ENCODE data around the gene ZNF701. TPM values are rescaled to one million over a fixed set of nuclear protein-coding genes. Genes with fewer than 3 reads are reported as not detected.
"Not testable (repeated sequence)": the region's sequence is repeated elsewhere in the genome, so short reads cannot be mapped to it uniquely, and the experiment has no call there.

Gene ZNF701
- polyA plus RNA-seq, 1 experiment, result 8.2 TPM

DNA sequence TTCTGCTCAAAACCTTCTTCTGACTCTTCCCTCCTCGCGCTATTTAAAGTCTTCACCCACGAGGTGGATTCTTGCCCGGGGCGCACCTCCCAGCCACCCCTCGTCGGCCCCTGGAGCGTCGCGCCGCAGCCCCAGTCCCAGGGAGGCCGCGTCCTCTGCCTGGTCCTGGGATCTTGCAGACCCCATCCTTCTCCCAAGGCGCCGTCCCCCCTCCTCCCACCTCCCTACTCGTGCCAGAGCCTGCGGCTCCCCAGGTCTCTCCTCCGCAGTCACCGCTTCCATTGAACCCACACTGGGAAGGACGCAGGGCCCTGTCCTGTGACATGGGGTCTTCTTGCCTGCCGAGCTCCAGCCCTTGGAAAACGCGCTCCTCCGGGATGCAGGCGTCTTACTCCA, 42.1 kb upstream of the ZNF701 start:
- CTCF ChIA-PET, result no interaction called here
- DNase-seq (ENCODE audit: low read depth, low spot score), result no peak
- Histone ChIP-seq H3K9me3 (ENCODE audit: control insufficient read depth, insufficient read depth, low read length) (peaks cover 29% of the 10 kb centered on the region), H3K4me3 (ENCODE audit: low read depth, low read length) (peak overlapping the region; percentile 83), H3K27me3 (ENCODE audit: control insufficient read depth, insufficient read depth, low read length) (no peaks in the 10 kb centered on the region), H3K27ac (ENCODE audit: low read depth, low read length) (peak overlapping the region; percentile 80)
- POLR2A ChIA-PET, result no interaction called here
- TF ChIP-seq, protein P1, sequence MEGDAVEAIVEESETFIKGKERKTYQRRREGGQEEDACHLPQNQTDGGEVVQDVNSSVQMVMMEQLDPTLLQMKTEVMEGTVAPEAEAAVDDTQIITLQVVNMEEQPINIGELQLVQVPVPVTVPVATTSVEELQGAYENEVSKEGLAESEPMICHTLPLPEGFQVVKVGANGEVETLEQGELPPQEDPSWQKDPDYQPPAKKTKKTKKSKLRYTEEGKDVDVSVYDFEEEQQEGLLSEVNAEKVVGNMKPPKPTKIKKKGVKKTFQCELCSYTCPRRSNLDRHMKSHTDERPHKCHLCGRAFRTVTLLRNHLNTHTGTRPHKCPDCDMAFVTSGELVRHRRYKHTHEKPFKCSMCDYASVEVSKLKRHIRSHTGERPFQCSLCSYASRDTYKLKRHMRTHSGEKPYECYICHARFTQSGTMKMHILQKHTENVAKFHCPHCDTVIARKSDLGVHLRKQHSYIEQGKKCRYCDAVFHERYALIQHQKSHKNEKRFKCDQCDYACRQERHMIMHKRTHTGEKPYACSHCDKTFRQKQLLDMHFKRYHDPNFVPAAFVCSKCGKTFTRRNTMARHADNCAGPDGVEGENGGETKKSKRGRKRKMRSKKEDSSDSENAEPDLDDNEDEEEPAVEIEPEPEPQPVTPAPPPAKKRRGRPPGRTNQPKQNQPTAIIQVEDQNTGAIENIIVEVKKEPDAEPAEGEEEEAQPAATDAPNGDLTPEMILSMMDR (IDR thresholded peaks at IDR 0.05; ENCODE audit: low read depth, low read length), result no peak

DNA sequence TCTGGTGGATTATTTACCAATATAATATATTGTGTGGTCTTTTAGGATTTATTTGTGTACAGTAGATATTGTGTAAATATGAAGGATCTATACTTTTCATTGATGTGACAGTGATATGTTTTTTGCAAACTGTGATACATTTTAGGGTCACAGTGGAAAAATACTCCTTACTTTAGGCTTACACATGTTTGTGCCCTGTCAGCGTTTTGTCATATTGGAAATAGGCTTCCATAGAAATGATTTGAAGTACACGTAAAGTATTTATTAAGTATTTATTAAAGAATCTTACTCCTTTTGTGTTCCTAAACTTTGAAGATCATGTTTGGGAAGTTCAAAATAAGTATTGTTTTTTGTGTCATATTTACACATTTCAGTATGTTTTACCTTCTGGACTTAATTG, 37.6 kb upstream of the ZNF701 start:
- Histone ChIP-seq H3K4me3 (ENCODE audit: low read depth, low read length) (no peak overlapping the region), H3K27me3 (ENCODE audit: control insufficient read depth, insufficient read depth, low read length) (no peaks in the 10 kb centered on the region), H3K27ac (ENCODE audit: low read depth, low read length) (no peak overlapping the region), H3K9me3 (ENCODE audit: control insufficient read depth, insufficient read depth, low read length) (peaks cover 4% of the 10 kb centered on the region)
- ChIA-PET POLR2A (no interaction called here), CTCF (no interaction called here)
- no peak for DNase-seq (ENCODE audit: low read depth, low spot score)
- TF ChIP-seq, protein P1 (IDR thresholded peaks at IDR 0.05; ENCODE audit: low read depth, low read length), result no peak

DNA sequence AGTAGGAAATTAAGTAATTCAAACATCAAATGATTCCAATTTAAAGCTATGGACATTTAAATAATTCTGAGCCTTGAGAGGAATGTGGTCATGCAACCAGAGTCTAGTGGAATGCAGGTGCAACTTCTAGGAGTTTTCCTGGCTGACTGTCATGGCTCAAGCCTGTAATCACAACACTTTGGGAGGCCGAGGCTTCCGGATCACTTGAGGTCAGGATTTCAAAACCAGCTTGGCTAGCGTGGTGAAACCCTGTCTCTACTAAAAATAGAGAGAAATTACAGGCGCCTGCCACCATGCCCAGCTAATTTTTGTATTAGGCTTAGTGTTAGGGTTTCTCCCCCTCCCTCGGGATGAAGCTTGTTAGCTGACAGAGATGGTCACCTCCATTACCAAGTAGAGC, 36.2 kb upstream of the ZNF701 start:
- POLR2A ChIA-PET, result no interaction called here
- Histone ChIP-seq H3K27me3 (ENCODE audit: control insufficient read depth, insufficient read depth, low read length) (no peaks in the 10 kb centered on the region), H3K4me3 (ENCODE audit: low read depth, low read length) (no peak overlapping the region), H3K27ac (ENCODE audit: low read depth, low read length) (no peak overlapping the region), H3K9me3 (ENCODE audit: control insufficient read depth, insufficient read depth, low read length) (peaks cover 7% of the 10 kb centered on the region)
- CTCF ChIA-PET, result no interaction called here
- no peak for DNase-seq (ENCODE audit: low read depth, low spot score)
- TF ChIP-seq, protein P1 (IDR thresholded peaks at IDR 0.05; ENCODE audit: low read depth, low read length), result no peak

DNA sequence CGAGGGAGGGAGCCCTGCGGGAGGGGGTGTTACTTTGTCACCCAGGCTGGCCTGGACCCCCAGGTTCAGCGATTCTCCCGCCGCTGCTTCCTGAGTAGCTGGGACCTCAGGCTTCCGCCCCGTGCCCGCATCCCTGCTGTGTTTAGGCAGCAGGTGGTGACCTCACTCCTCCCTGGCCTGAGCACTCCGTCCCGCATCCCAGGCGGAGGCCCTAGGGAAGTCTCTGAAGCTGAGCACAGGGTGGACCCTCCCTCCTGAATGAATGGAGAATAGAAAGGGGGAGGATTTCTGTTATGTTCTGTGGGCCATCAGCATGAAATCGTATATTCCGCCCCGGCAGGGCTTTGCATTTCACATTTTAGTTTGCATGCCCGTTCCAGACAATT, 34.7 kb upstream of the ZNF701 start:
- POLR2A ChIA-PET, result interaction anchor here (0.7 kb wide), 1 partner anchor 230 kb away, joined by 6 read pairs; no protein-coding TSS in a partner anchor
- CTCF ChIA-PET, result not testable (repeated sequence)

DNA sequence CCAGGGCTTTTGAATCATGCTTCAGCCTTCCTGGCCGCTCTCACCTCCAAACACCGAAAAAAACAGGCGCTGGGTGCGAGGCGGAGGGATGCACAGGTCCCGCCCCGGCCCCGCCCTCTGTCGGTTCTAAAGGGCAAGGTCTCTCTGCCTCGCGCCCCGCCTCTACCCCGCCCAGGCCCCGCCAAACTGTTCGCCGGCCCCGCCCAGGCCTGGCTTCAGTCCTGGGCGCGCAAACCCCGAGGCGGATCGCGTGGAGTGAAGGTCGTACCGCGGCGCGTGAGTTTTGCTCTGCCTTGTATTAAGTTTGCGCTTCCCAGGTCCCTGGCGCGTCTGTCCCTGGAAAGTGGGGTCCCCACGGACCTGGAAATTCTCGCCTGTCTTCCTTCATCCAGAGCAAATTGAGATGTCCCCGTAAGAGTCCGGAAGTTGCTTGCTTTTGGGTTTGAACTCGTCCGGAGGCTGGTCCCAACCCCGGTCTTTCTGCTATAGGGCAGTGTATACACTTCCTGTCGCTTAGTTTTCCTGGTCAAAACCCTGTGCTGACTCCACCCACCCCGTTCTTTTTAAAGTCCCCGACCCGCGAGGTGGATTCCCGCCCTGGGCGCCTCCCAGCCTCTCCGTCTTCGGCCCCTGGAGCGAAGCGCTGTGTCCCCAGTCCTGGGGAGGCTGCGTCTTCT, 34.2 kb upstream of the ZNF701 start:
- peak overlapping the region; percentile 21 for H3K27ac ChIP-seq (ENCODE audit: low read depth, low read length)
- ChIA-PET POLR2A (no interaction called here), CTCF (no interaction called here)
- H3K27me3 ChIP-seq (ENCODE audit: control insufficient read depth, insufficient read depth, low read length), result no peaks in the 10 kb centered on the region
- H3K9me3 ChIP-seq (ENCODE audit: control insufficient read depth, insufficient read depth, low read length), result peaks cover 15% of the 10 kb centered on the region
- peak; percentile 24 for DNase-seq (ENCODE audit: low read depth, low spot score)
- TF ChIP-seq, protein P1 (IDR thresholded peaks at IDR 0.05; ENCODE audit: low read depth, low read length), result no peak; the same call in 1 of the 2 replicates
- H3K4me3 ChIP-seq (ENCODE audit: low read depth, low read length), result peak overlapping the region; percentile 73

More for the DNA sequence above, 34.7 kb upstream of the ZNF701 start:
- H3K27ac ChIP-seq (ENCODE audit: low read depth, low read length); H3K27me3 ChIP-seq (ENCODE audit: control insufficient read depth, insufficient read depth, low read length); DNase-seq (ENCODE audit: low read depth, low spot score): not testable (repeated sequence)
- H3K9me3 ChIP-seq (ENCODE audit: control insufficient read depth, insufficient read depth, low read length), result peaks cover 13% of the 10 kb centered on the region
- peak overlapping the region; percentile 73 for H3K4me3 ChIP-seq (ENCODE audit: low read depth, low read length)
